ENCODE results near the gene OR56A5. TPM values are rescaled to one million over a fixed set of nuclear protein-coding genes. Genes with fewer than 3 reads are reported as not detected.

The OR56A5 gene
- total RNA-seq, 1 experiment from 2014 or later, result not detected

DNA sequence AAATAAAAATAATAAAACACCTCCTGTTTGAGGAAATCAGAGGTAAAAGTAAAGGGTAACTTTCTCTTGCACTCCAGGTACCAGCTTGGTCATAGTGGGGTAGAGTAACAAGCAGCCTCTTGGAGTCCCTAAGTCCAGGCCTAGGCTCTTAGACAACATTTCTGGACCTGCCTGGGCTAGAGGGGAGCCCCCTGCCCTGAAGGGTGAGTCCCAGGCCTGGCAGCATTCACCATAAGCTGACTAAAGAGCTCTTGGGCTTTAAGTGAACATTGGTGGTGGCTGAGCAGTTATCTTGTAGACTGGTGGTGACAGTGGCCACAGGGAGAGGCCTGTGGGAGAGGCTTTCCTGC lies 44.9 kb downstream of the OR56A5 start:
- Histone ChIP-seq H2BK5ac (ENCODE audit: insufficient read length, low read length) (no peak overlapping the region), H2BK20ac (ENCODE audit: low read depth, low read length, poor library complexity, severe bottlenecking) (no peak overlapping the region), H3K18ac (ENCODE audit: insufficient read length, low read depth, low read length) (no peak overlapping the region), H2AK5ac (ENCODE audit: insufficient read length, low read length) (no peak overlapping the region), H4K8ac (replicated peaks; ENCODE audit: insufficient read length, low read depth, low read length) (no peak overlapping the region), H4K91ac (ENCODE audit: insufficient read length, low read depth, low read length) (no peak overlapping the region), H3K4me2 (ENCODE audit: insufficient read depth, insufficient read length, low read length) (no peak overlapping the region), H2BK120ac (ENCODE audit: low read depth, low read length, poor library complexity, severe bottlenecking) (no peak overlapping the region), H3K27me3 (ENCODE audit: insufficient read depth, low read length) (no peaks in the 10 kb centered on the region), H3K79me2 (ENCODE audit: insufficient read depth, low read length) (no peaks in the 10 kb centered on the region), H2BK15ac (ENCODE audit: low read depth, low read length) (no peak overlapping the region), H4K5ac (ENCODE audit: insufficient read length, low read depth, low read length) (no peak overlapping the region), H3K14ac (ENCODE audit: insufficient read depth, low read length) (no peak overlapping the region), H3K9ac (ENCODE audit: extremely low read depth, insufficient read length, low read length) (no peak overlapping the region), H3K23ac (ENCODE audit: insufficient read length, low read depth, low read length) (no peak overlapping the region), H3K23me2 (ENCODE audit: insufficient read length, low read depth, low read length, poor library complexity, severe bottlenecking) (no peaks in the 10 kb centered on the region), H4K20me1 (ENCODE audit: control insufficient read depth, insufficient read depth, insufficient read length) (no peaks in the 10 kb centered on the region), H3K4me1 (ENCODE audit: insufficient read depth, low read length) (no peaks in the 10 kb centered on the region), H2BK12ac (ENCODE audit: insufficient read length, low read depth, low read length) (no peak overlapping the region), H3K79me1 (ENCODE audit: insufficient read depth, low read depth, low read length, poor library complexity, severe bottlenecking) (no peaks in the 10 kb centered on the region), H2AFZ (ENCODE audit: low read length) (no peak overlapping the region), H3K9me3 (ENCODE audit: control insufficient read depth, low read depth, low read length) (no peaks in the 10 kb centered on the region), H3T11ph (ENCODE audit: low read length) (no peak overlapping the region), H3K4ac (ENCODE audit: low read depth, low read length) (no peak overlapping the region), H3K27ac (ENCODE audit: insufficient read length, low read depth, low read length) (no peak overlapping the region), H3K56ac (ENCODE audit: insufficient read length, low read depth, low read length) (no peak overlapping the region)
- H3K36me3 Mint-ChIP-seq (ENCODE audit: insufficient read depth in 1 of 3, low read depth in 3 of 3), result peaks cover 1 to 19% (median 10%) of the 10 kb centered on the region in 3 experiments
- no peaks in the 10 kb centered on the region for H3K4me1 Mint-ChIP-seq
- H3K9me3 Mint-ChIP-seq, result peaks cover 23 to 24% of the 10 kb centered on the region in 2 experiments
- no peak overlapping the region for H3K27ac Mint-ChIP-seq
- H3K27me3 Mint-ChIP-seq (ENCODE audit: low read depth), result no peaks in the 10 kb centered on the region; the same call in 1 of the 2 replicates
- TF ChIP-seq, protein P1, sequence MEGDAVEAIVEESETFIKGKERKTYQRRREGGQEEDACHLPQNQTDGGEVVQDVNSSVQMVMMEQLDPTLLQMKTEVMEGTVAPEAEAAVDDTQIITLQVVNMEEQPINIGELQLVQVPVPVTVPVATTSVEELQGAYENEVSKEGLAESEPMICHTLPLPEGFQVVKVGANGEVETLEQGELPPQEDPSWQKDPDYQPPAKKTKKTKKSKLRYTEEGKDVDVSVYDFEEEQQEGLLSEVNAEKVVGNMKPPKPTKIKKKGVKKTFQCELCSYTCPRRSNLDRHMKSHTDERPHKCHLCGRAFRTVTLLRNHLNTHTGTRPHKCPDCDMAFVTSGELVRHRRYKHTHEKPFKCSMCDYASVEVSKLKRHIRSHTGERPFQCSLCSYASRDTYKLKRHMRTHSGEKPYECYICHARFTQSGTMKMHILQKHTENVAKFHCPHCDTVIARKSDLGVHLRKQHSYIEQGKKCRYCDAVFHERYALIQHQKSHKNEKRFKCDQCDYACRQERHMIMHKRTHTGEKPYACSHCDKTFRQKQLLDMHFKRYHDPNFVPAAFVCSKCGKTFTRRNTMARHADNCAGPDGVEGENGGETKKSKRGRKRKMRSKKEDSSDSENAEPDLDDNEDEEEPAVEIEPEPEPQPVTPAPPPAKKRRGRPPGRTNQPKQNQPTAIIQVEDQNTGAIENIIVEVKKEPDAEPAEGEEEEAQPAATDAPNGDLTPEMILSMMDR (conservative IDR thresholded peaks at IDR 0.05), result no peak
- no peak overlapping the region for H3K4me3 Mint-ChIP-seq
- no peak for DNase-seq

Measured in H9 (cell line).